Endothelial cell of hepatic sinusoid (primary cell): Measurements from ENCODE around the gene FAM24A.

Source experiments
- in situ Hi-C: cut with HindIII; loops from 2 replicates; pipeline ENCODE4 v1.10.0; 2017; ENCODE audit warnings: low sequenced_read_pairs

Gene FAM24A

GRCh38 chr10:122915700-122916099 is 5.3 kb downstream of the FAM24A start:
- in situ Hi-C loops: no loop called here

GRCh38 chr10:122930140-122930539 is 19.7 kb downstream of the FAM24A start:
- in situ Hi-C loops: no loop called here

- in situ Hi-C loops: no loop called here
These were observed 20.9 kb downstream of the FAM24A start for GRCh38 chr10:122931088-122931906.

- in situ Hi-C loops: no loop called here
These were observed 28.9 kb downstream of the FAM24A start for GRCh38 chr10:122939133-122939855.

- in situ Hi-C loops: no loop called here
These were observed 29.6 kb downstream of the FAM24A start for GRCh38 chr10:122939856-122940543.

- in situ Hi-C loops: no loop called here
These were observed 38.9 kb downstream of the FAM24A start for GRCh38 chr10:122949296-122949695.

GRCh38 chr10:122953902-122954730 is 43.7 kb downstream of the FAM24A start, which contains the start of gene C10orf88:
C10orf88 (minus strand) TSS chr10:122954227; CDS start chr10:122954178, 49 bp downstream.
- in situ Hi-C loops: no loop called here

GRCh38 chr10:122954731-122955050 is 44.3 kb downstream of the FAM24A start:
- in situ Hi-C loops: no loop called here

GRCh38 chr10:122955892-122956291 is 45.5 kb downstream of the FAM24A start:
- in situ Hi-C loops: no loop called here

- in situ Hi-C loops: no loop called here
These were observed 47.1 kb downstream of the FAM24A start for GRCh38 chr10:122957474-122957873.

- in situ Hi-C loops: no loop called here
These were observed 52.0 kb downstream of the FAM24A start for GRCh38 chr10:122962405-122962804.
